HG03103 (cell line): Measurements from ENCODE around the gene C1orf210.

Experiments used
- ATAC-seq: cut with Tn5 transposase; IDR thresholded peaks from one replicate; pipeline ENCODE4 v1.9.1; 2021; ENCODE audit warnings: low read depth; ENCODE audit not compliant: unreplicated experiment

The C1orf210 gene

DNA sequence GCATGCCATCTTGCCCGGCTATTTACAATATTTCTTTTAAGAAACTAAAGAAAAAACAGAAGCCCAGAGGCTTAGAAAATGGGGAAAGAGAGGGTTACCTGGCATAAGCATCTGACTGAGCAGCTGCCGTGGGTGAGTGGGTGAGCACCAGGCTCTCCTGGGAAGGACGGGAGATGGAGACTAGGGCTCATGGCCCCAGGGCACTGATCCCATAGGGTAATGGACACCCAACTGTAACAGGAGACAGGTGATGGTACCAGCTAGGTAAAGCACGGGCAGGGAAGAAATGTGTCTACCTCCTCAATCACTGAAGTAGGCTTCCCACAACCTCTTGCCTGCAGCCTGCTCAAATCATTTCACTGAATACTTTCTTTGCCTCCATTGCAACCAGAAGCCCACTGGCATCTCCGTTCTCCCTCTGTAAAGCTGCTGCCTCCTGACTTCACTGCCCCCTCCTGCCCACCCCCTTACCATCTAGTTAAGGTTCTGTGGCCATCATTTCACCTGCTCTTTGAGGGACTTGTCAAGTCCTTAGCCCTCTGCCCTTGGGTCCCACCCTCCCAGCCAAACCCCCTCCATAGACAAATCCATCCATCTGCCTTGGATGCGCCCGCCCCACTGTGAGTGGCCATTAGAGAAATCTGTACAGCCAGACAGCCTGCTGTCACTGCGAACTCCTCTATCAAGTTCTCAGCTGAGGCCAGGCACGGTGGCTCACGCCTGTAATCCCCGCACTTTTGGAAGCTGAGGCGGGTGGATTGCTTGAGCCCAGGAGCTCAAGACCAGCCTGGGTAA is 9.4 kb downstream of the C1orf210 start:
- ATAC-seq: no peak

DNA sequence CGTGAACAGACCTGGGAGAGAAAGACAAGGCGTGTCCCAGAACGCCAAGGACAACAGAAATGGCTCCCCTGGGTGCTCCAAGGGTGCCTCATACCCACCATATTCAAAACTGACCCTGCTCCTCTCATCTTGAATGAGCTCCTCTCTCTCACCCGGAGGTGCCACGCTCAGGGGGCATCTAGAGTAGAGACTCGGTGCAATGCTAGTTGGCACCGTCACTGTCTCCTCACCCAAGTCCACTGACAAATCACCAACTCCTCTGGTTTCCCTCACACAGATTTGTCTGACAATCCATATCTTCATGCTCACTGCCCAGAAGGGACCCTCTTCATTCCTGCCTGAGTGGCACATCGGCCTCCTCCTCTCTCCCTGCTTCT is 10.6 kb downstream of the C1orf210 start:
- no peak for ATAC-seq

DNA sequence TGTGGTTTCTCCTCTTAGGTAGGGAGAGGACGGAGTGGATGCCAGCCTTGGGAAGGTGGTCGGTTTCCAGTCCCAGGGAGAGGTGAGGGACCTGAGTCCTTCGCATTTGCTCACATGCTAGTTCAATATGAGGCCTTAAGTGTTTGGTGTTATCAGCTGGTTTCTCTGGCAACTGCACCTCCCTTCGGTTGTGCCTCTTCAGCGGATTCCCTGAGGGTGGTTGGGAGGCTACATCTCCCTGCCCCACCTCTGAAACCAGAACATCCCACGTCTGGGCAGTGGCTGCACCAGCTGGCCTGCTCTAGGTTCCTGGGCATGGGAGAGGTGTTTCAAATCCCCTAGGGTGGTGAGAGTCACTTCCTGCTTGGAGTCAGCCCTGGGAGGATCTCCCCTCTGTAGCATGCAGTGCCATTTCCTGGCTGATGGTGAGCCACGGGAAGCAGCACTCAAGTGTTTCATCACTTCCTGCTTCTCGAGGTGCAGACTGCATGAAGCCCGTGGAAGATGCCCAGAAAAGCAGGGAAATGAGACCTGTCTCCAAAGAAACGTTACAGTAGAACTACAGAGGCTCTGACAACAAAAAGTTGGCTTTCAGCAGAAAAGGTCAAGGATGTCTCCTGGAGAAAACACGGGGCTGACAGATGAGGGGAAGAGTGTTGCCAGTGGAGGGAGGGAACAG is 11.1 kb downstream of the C1orf210 start:
- no peak for ATAC-seq

GRCh38 chr1:43273708-43274107 is 11.7 kb downstream of the C1orf210 start:
- no peak for ATAC-seq

GRCh38 chr1:43272576-43273571 is 12.5 kb downstream of the C1orf210 start:
- no peak for ATAC-seq

- no peak for ATAC-seq
Observed at GRCh38 chr1:43272161-43272560, 13.2 kb downstream of the C1orf210 start.

- no peak for ATAC-seq
Observed at GRCh38 chr1:43271186-43272118, 13.9 kb downstream of the C1orf210 start.

- ATAC-seq: no peak
Observed at GRCh38 chr1:43270421-43271095, 14.8 kb downstream of the C1orf210 start.

DNA sequence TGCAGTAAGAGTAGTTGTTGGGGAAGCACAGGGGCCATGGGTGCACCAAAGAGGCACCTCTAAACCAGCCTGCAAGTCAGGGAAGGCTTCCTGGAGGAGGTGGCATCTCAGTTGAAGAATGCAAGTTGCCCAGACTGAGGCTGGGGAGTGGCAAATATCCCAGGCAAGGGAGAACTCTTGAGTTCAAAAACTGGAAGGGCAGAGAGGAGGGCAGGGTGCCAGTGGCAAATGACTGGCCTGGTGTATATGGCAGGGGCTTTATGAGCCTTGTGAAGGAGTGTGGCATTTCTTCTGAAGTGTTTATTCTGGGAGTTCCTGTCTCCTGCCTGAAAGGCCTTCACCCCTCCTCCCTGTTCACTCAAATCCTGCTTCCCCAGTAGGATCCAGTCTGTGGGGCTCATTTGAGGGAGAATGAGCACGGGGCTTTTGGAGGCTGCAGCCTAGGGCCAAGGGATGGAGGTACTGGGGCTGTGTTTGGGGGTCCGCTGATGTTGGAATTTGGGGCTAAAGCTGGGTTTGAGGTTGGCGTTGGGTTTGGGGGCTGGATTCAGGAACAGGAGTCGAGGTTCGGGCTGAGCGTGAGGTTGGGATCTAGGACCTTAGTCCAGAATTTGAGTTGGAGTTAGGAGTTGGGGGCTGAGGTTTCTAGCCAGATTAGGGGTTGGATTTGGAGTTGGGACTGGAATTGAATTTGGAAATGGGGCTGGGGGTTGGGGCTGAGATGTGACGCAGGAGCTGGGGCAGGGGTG is 15.6 kb downstream of the C1orf210 start, which contains the start of gene TMEM125:
TSS of gene TMEM125 (plus strand) at position 357 of the 749 bp plus-strand sequence. CDS start 2,740 bp downstream, outside the sequence.
- no peak for ATAC-seq

DNA sequence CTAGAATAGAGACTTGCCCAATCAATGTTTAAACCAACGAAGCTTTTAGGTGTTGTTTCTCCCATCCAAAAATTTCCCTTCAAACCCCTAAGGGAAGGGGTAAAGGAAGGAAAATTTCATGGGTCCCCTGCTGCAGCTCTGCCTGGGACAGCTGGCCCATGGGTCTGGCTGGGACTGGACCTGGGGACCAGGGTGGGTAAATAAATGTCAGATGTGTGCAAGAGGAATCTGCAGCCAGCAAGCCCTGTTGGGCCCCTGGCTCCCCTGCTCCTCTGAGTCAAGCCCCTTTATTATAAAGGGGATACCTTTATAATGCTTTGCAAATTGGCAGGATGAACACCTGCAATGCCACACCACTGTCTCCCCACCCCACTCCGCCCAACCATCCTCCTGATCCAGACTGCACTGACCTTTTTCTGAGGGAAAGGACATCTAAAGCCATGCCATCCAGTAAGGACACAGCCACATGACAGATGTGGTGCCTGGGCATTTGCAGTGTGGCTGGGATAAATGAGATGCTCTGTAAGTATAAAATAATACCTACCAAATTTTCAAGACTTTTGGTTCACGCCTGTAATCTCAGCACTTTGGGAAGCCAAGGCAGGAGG is 17.5 kb downstream of the C1orf210 start:
- ATAC-seq: no peak

GRCh38 chr1:43267291-43267805 is 18.0 kb downstream of the C1orf210 start:
- ATAC-seq: no peak

GRCh38 chr1:43266881-43267280 is 18.5 kb downstream of the C1orf210 start:
- ATAC-seq: no peak

DNA sequence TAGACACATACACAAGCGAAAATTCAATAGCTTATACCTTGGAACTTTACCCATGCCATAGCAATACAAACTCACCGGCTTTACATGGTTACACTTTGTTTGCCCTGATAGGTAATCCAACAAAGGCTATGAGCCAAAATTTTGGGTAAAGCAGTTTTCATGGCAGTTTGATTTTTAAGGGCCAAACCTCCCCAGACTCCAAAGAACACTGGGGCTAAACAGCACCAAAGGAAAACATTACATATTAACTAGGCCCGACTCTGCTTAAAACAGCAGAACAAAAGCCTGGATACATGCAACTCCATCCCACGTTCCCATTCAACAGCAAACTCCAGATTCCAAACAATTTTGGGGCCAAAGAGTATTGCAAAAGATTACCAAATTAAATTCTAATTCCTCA is 19.9 kb downstream of the C1orf210 start:
- no peak for ATAC-seq

GRCh38 chr1:43258370-43258769 is 27.0 kb downstream of the C1orf210 start:
- ATAC-seq: no peak

GRCh38 chr1:43256675-43257570 is 28.5 kb downstream of the C1orf210 start:
- ATAC-seq: no peak

GRCh38 chr1:43255438-43256210 is 29.8 kb downstream of the C1orf210 start:
- no peak for ATAC-seq
